ENCODE measurements around the gene DNAJC11.

The DNAJC11 gene

GRCh38 chr1:6627031-6627430, 74.6 kb downstream of the DNAJC11 start:
- in situ Hi-C loops (cut with MboI; ENCODE audit: low sequenced_read_pairs), result no loop called here

DNA sequence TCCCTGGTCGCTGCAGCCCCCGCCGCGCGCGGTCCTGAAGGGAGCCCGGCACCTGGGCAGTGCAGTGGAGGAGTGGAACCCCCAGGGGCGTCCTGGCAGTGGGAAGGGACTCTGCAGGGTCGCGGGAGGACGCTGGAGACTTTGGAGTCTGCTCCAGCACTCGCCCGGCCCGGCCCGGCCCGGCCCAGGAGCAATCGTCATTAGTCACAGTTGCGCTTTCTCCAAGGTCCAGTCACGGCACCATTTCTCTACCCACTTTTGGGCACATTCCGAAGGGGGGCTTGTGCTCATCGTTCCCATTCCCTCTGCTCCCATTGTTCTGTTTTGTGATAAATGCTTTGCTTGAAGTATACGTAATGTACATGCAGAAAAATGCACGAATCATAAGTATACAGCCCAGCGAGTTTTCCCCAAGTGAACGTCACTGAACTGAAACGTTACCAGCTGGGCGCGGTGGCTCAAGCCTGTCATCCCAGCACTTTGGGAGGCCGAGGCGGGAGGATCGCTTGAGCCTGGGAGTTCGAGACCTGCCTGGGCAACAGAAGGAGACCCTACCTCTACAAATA, 75.9 kb downstream of the DNAJC11 start:
- in situ Hi-C loops (cut with MboI; ENCODE audit: low sequenced_read_pairs), result no loop called here

- in situ Hi-C loops (cut with MboI; ENCODE audit: low sequenced_read_pairs), result no loop called here
These were observed 76.7 kb downstream of the DNAJC11 start, which contains the start of gene THAP3 for GRCh38 chr1:6624710-6625583. THAP3 (plus strand) TSS chr1:6624868; CDS start chr1:6625219, 351 bp downstream.

- in situ Hi-C loops (cut with MboI; ENCODE audit: low sequenced_read_pairs), result no loop called here
These were observed 78.2 kb downstream of the DNAJC11 start for GRCh38 chr1:6623269-6623965.

DNA sequence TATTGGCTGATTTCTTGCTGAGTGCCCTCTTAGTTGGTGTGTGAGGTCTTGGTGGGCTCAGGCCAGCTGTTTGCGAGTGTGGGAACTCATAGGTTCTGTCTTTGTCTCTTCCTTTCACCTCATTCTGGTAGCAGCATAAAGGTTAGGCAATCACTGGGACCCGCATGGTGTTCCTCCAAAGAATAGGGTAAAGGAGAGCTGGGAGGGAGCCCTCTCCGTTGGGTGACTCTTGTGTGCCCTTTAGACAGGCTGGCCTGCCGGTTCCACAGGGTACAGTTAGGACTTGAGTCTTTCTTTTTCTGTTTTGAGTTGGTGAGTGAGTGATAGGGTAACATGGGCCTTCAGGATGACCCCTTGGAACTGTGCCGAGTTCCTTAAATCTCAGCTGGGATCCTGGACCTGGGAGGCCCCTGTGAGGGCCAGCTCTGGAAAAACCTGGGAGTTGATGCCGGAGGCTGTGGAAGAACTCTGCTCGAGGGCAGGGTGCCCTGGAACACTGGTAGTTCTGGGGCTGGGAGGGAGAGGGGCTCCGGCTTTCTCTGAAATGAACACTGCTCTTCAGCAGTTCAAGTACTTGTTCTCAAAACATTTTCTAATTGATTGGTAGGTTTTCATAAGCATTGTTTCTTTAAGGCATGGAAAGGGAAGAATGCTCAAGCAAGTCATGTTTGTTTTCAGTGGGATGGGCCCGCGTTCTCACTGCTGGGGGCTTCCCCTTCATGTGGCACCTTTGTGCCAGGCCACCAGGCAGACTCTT, 79.0 kb downstream of the DNAJC11 start:
- in situ Hi-C loops (cut with MboI; ENCODE audit: low sequenced_read_pairs), result no loop called here

GRCh38 chr1:6621429-6622391, 79.9 kb downstream of the DNAJC11 start:
- in situ Hi-C loops (cut with MboI; ENCODE audit: low sequenced_read_pairs), result no loop called here

- in situ Hi-C loops (cut with MboI; ENCODE audit: low sequenced_read_pairs), result no loop called here
These were observed 82.6 kb downstream of the DNAJC11 start for GRCh38 chr1:6619045-6619444.

GRCh38 chr1:6614929-6615785, 86.5 kb downstream of the DNAJC11 start:
- in situ Hi-C loops (cut with MboI; ENCODE audit: low sequenced_read_pairs), result no loop called here

GRCh38 chr1:6614019-6614928, 87.3 kb downstream of the DNAJC11 start:
- in situ Hi-C loops (cut with MboI; ENCODE audit: low sequenced_read_pairs), result no loop called here

DNA sequence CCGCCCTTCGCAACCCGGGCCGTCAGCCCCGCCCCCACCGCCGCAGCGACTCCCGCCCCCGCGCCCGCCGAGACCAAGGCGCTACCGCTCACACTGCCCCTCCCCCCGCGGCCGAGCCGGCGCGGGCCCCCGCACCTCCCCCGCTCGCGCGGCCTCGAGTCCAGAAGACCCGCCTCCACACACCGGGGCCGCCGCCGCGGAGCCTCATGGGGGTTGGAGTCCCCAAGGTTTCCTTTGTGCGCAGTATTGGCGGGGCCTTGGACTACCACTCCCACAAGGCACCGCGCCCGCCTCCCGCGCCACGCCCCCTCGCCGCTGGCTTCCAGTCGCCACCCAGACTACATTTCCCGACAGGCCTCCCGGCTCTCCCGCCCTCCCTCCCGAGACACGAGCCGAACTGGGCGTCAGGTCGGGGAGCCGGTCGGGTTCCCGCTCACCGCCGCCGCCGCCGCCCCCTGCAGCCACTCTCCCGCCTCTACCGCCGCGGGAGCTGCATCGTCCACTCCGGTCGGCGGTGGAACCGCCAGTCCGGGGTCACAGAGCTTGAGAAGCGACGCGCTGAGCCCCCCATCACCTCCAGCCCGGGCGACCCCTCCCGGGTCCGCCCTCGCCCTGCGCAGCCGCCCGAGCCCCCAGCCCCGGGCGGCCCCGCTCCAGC, 88.1 kb downstream of the DNAJC11 start, which contains the start of gene PHF13:
Gene PHF13, plus strand, starts transcription at position 371 of the 658 bp plus-strand sequence. CDS start 336 bp downstream, outside the sequence.
- in situ Hi-C loops (cut with MboI; ENCODE audit: low sequenced_read_pairs), result no loop called here

DNA sequence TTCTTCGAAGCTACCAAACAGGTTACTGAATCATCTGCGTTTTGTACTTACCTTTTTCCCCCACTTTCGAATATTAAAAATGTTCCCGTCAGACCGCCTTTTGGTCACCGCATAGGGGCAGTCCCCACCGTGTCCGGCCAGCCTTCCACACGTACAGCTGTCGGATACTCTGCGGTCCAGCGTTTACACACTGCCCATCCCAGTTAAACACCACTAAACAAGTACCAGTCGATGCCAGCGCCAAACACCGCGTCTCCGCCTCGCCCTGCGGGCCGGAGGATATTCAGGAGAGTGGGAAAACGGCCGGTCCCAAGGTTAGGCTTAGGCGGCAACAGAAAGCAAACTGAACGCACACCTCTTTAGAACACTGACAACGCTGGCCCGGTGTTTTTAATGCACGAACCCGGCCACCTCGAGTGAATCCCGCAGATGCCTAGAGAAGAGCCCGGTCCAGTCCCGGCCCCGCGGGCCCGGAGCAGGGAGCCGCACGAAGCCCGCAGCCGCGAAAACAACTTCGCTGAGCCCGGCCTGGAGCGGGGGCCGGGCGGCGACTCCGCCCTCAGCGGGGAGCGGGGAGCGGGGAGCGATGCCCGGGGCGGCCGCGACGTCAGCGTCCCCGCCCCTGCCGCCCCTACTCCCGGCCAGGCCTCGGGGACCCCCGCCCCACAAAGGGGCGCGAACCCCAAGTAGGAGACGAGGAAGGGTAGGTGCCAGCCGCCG, 88.8 kb downstream of the DNAJC11 start:
- in situ Hi-C loops (cut with MboI; ENCODE audit: low sequenced_read_pairs), result no loop called here

GRCh38 chr1:6603915-6604558, 97.6 kb downstream of the DNAJC11 start:
- in situ Hi-C loops (cut with MboI; ENCODE audit: low sequenced_read_pairs), result no loop called here

GRCh38 chr1:6603238-6603914, 98.2 kb downstream of the DNAJC11 start:
- in situ Hi-C loops (cut with MboI; ENCODE audit: low sequenced_read_pairs), result no loop called here

- in situ Hi-C loops (cut with MboI; ENCODE audit: low sequenced_read_pairs), result no loop called here
These were observed 98.9 kb downstream of the DNAJC11 start, which contains the start of gene KLHL21 for GRCh38 chr1:6602669-6603237. KLHL21 (minus strand) TSS chr1:6602869; CDS start chr1:6602817, 52 bp downstream.

Data from hTERT RPE-1 (cell line).